Effector CD8-positive, alpha-beta T cell (primary cell): Measurements from ENCODE around the gene PRIM1.
"Not testable (repeated sequence)": the region's sequence is repeated elsewhere in the genome, so short reads cannot be mapped to it uniquely, and the experiment has no call there.

Source experiments
- DNase-seq: peaks from one replicate; lab custom pipeline; 2025; lab: John Stamatoyannopoulos, UW

PRIM1 gene

DNA sequence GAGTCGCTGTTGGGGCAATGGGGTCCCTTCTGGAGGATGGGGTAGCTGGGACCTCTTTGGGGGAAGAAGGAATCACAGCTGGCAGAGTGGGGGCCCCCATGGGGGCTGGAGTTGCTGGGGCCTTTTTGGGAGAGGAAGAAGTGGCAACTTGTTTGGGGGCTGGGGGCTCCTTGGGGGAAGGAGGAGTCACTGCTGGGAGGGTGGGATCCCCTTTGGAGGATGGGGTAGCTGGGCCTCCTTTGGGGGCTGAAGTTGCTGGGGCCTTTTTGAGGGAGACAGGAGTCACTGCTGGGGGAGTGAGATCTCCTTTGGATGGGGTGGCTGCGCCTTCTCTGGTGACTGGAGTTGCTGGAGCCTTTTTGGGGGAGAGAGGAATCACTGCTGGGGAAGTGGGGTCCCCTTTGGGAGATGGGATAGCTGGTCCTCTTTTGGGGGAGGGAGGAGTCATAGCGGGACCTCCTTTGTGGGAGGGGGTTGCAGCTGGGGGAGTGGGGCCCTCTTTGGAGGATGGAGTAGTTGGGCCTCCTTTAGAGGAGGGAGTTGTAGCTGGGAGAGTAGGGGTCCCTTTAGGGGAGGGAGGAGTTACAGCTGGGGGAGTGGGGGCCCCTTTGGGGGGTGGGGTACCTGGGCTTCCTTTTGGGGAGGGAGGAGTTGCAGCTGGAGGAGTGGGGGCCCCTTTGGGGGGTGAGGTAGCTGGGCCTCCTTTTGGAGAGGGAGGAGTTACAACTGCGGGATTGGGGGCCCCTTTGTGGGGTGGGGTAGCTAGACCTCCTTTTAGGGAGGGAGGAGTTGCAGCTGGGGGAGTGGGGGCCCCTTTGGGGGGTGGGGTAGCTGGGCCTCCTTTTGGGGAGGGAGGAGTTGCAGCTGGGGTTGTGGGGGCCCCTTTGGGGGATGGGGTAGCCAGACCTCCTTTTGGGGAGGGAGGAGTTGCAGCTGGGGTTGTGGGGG lies 34.9 kb downstream of the PRIM1 start:
- DNase-seq, result no peak

GRCh38 chr12:56716458-56716857 lies 35.7 kb downstream of the PRIM1 start:
- no peak for DNase-seq

DNA sequence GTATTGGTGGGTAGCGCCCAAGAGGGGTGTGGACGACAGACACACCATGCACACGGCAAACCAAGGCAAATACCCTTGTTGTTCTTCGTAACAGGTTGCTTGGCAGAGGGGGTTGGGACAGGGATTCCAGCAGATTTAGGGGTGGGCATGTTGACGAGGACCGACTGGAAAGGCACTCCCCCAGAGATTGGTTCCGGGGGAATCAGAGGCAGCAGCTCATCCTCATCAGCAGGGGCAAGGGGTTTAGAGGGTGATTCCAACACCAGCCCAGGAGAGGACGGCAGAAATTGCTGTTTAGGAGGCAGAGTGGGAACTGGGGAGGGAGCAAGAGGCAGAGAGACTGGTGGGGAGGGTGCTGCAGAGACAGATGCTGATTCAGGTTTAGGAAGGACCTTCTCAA lies 36.3 kb downstream of the PRIM1 start:
- no peak for DNase-seq

GRCh38 chr12:56714431-56714929 lies 37.6 kb downstream of the PRIM1 start:
- DNase-seq, result no peak

DNA sequence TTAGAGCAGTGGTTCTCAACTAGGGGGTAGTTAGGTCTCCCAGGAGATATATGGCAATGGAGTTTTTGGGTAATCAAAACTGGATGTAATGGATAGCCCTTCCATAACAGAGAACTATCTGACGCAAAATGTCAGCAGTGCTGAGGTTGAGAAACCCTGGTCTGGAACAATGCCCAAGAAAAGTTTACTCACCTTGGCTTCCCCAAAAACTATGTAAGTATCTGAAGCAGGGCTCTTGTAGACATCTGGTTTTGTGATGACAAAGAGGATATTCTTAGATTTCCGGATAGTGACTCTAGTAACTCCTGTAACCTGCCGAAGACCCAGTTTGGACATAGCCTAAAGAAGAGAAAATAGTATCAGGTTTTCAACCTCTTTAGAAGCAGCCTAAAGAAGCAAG lies 38.8 kb downstream of the PRIM1 start:
- no peak for DNase-seq

DNA sequence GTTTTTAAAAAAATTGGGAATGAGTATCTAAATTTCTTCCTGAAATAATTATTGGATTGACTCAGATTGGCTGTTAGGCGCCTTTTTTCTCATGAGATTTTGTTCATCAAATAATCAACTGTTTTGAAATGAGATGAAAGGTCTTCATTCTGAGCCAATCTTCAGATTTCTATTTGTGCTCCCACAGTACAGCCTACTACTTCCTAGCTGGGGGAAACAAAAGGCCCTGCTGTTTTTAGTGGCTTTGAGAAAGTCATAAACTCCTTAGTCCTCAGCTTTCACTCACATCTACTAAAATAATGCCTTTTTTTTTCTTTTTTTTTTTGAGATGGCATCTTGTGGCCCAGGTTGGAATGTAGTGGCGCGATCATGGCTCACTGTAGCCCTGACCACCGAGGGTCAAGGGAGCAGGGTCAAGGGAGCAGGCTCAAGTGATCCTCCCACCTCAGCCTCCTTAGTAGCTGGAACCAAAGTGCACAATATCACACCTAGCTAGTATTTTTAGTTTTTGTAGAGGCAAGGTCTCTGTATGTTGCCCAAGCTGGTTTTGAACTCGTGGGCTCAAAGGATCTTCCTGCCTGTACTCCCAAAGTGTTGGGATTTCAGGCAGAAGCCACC lies 42.3 kb downstream of the PRIM1 start:
- no peak for DNase-seq

DNA sequence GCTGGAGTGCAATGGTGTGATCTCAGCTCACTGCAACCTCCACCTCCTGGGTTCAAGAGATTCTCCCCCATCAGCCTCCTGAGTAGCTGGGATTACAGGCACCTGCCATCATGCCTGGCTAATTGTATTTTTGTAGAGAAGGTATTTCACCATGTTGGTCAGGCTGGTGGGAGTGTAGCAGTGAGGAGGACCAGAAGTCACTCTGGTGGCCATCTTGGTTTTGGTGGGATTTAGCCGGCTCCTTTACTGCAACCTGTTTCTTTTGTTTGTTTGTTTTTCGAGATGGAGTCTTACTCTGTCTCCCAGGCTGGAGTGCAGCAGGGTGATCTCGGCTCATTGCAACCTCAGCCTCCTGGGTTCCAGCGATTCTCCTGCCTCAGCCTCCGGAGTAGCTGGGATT lies 47.6 kb downstream of the PRIM1 start:
- not testable (repeated sequence) for DNase-seq

GRCh38 chr12:56699020-56699661 lies 53.0 kb downstream of the PRIM1 start:
- no peak for DNase-seq

- DNase-seq, result no peak
Measured at GRCh38 chr12:56695327-56696101, 56.6 kb downstream of the PRIM1 start.

- no peak for DNase-seq
Measured at GRCh38 chr12:56694161-56694560, 58.0 kb downstream of the PRIM1 start.

DNA sequence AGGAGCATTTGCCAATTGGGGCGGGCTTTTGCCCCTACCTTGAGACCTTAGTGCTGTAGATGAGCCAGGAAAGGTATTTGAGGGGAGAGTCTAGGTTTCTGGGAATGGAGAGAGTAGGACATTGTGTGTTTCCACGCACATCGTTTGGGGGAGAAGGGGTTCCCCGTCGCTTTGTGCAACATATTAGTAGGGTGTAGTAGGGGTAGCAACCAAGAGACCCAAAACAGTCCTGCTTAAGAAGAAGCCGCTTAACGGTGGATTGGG lies 63.3 kb downstream of the PRIM1 start:
- DNase-seq, result no peak

- peak; percentile 94 for DNase-seq
Measured at GRCh38 chr12:56688129-56688845, 63.8 kb downstream of the PRIM1 start, which contains the start of gene PTGES3. PTGES3 (minus strand) TSS chr12:56688284; CDS start chr12:56687999, 285 bp downstream.

- DNase-seq, result peak; percentile 39
Measured at GRCh38 chr12:56687223-56688128, 64.6 kb downstream of the PRIM1 start.

GRCh38 chr12:56684745-56685359 lies 67.3 kb downstream of the PRIM1 start:
- no peak for DNase-seq

- DNase-seq, result no peak
Measured at GRCh38 chr12:56682323-56682722, 69.8 kb downstream of the PRIM1 start.
